ENCODE results near the gene TMEM33.

DNA sequence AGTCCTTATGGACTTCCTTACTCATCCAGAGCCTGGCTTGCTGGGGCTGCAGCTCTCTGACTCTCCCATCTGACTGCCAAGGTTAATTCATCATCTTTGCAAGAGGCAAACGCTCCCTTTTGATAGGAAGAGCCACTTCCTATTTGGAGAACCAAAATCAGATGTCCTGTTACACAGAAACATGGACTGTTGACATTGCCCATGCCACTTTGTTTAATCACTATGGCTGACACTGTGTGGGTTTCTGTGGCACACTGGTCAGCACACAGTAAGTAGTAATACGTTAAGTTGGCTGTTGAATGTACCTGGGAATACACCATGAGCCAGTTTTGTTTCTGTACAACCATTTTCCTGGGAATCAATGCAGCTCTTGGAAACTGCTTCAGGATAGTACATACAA lies 45.1 kb upstream of the TMEM33 start:
- TF ChIP-seq, protein P1, sequence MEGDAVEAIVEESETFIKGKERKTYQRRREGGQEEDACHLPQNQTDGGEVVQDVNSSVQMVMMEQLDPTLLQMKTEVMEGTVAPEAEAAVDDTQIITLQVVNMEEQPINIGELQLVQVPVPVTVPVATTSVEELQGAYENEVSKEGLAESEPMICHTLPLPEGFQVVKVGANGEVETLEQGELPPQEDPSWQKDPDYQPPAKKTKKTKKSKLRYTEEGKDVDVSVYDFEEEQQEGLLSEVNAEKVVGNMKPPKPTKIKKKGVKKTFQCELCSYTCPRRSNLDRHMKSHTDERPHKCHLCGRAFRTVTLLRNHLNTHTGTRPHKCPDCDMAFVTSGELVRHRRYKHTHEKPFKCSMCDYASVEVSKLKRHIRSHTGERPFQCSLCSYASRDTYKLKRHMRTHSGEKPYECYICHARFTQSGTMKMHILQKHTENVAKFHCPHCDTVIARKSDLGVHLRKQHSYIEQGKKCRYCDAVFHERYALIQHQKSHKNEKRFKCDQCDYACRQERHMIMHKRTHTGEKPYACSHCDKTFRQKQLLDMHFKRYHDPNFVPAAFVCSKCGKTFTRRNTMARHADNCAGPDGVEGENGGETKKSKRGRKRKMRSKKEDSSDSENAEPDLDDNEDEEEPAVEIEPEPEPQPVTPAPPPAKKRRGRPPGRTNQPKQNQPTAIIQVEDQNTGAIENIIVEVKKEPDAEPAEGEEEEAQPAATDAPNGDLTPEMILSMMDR (conservative IDR thresholded peaks at IDR 0.05; ENCODE audit: low read depth, low read length), result no peak
- no peak for TF ChIP-seq EZH2 (IDR thresholded peaks at IDR 0.05; ENCODE audit: borderline replicate concordance, low read depth, low read length, poor library complexity, severe bottlenecking)

Data from A673 (cell line).